Tracheal epithelial cell (primary cell): ENCODE measurements around the gene TIMM8A. TPM values are rescaled to one million over a fixed set of nuclear protein-coding genes. Genes with fewer than 3 reads are reported as not detected.

Source experiments
- total RNA-seq: library from RNA; depleted of rRNA; stranded (reverse); fragments of >200 nt; gene quantifications from 2 replicates; pipeline ENCODE4 v1.2.1, GENCODE V29; 2014

TIMM8A gene
- 4.1 and 4.9 TPM in 2 replicates for total RNA-seq

GRCh38 chrX:101348452-101349192 is at the start of gene TIMM8A:
Gene TIMM8A (minus strand): TSS chrX:101348742. CDS start chrX:101348664, 78 bp downstream.

DNA sequence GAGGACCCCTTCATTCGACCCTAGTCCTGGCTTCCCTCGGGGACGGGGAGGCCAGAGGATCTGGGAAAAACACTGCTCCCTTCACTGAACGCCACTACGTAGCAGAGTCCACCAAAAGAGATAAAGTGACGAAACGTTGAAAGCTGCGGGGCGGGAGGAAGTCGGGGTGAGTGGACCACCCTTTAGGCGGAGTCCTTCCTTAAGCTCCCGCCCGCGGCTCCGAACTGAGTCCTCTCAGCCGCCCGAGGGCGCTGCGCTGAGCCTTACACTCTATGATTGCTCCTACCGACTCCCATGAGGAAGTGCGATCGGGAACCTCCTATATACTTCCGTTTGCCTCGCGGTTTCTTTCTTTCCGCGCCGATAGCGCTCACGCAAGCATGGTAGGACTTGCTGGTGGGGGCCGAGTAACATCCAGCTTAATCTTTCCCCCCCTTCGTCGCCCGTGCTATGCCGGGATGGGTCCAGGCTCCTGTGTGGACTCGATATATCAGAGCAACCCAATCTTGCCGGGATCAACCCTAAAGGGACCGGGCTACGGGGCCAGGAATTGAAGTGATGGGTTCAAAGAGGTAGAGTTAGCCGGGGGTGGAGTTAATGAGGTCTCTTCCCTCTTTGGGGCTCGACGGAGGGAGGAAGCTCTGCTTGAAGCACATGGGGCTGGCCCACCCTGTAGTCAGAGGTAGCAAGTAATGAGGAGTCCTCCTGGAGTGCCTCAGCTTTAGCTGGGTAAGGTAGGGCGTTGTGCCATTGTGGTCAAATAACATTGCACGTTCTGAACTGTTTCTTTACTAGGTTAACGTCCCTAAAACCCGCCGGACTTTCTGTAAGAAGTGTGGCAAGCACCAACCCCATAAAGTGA is 42.4 kb upstream of the TIMM8A start, which contains the start of gene RPL36A:
Gene RPL36A (plus strand): TSS at position 348 of the 862 bp plus-strand sequence. CDS start 33 bp downstream, at position 381.

DNA sequence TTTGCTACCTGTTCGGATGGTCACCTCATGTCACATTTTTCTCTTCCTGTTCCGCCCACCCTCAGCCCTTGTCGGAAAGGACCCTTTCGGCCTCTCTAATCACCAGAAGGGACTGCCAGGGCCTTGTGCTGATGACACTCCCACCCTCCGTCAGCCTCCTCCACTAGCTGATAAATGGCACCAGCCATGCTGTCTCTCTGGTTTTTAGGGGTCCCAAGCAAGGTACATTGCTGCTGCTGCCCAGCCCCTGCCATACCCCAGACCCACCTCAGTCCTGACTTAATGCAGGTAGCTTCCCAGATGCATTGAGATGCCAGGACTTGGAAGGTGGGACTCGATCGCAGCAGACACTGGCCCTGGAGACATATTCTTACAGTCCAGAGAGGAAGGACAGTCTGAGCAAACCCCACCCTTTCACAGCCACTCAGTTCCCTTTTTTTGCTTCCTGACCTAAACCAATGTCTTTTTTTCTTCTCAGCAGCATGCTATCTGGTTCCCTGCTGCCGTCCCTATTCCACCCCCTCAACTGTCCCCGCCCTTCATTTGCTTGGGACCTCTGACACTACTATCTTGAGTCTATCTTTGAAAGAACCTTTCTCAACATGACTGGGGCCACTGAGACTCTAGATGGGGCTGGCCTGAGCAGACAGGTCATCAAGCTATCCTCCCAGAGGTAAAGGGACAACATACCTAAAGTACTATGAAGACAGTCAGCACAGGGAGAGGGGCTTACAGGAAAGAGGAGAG is 37.4 kb upstream of the TIMM8A start, which contains the start of gene BTK:
Gene BTK (minus strand): TSS at position 397 of the 747 bp plus-strand sequence. CDS start 10,907 bp downstream, outside the sequence.

Other genes starting within 250 kb of the TIMM8A start
- gene DRP2, start 129.0 kb downstream of the TIMM8A start, total RNA-seq = under 0.01 TPM in 2 replicates
- 0.21 and 0.24 TPM in 2 replicates for gene TAF7L, start 57.4 kb downstream of the TIMM8A start, total RNA-seq
- gene BTK, start 37.4 kb upstream of the TIMM8A start, total RNA-seq = not detected in 2 replicates
- gene RPL36A, start 42.3 kb upstream of the TIMM8A start, total RNA-seq = 349 and 594 TPM in 2 replicates
- gene GLA, start 59.2 kb upstream of the TIMM8A start, total RNA-seq = 13.4 and 29.9 TPM in 2 replicates
- gene HNRNPH2, start 59.5 kb upstream of the TIMM8A start, total RNA-seq = 47.1 and 54.5 TPM in 2 replicates
- 0.43 and 0.72 TPM in 2 replicates for gene ARMCX4, start 136.7 kb upstream of the TIMM8A start, total RNA-seq
- 7.2 and 15.7 TPM in 2 replicates for gene ARMCX1, start 201.8 kb upstream of the TIMM8A start, total RNA-seq